ENCODE results near the gene ADARB1.

ADARB1 gene

DNA sequence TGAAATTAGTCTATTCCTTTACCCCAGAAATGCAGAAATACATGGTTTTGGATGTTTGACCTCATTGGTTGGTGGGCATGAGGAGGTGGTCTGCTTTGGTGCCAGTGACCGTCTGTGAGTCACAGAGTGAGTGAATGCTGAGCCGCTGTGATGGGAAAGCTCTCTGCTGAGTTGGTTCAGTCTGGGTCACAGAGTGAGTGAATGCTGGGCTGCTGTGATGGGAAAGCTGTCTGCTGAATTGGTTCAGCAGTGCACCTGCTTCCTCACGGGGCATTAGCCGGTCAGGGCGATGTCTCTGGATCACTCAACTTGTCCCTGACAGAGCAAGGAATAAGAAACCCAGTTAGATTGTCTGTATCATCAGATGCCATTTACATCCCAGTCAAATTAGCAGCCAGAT is 40.8 kb downstream of the ADARB1 start:
- Histone ChIP-seq H3K27ac (ENCODE audit: insufficient read depth, low read length, poor library complexity, severe bottlenecking) (no peak overlapping the region), H3K4me3 (ENCODE audit: insufficient read depth, low read depth, low read length, poor library complexity, severe bottlenecking) (no peak overlapping the region), H3K9me3 (ENCODE audit: control insufficient read depth, low read length) (no peaks in the 10 kb centered on the region), H3K36me3 (ENCODE audit: control insufficient read depth, insufficient read depth, low read length) (no peaks in the 10 kb centered on the region), H3K4me1 (ENCODE audit: control insufficient read depth, insufficient read depth, low read length, poor library complexity, severe bottlenecking) (no peaks in the 10 kb centered on the region), H3K27me3 (replicated peaks; ENCODE audit: control insufficient read depth, insufficient read depth, low read length, poor library complexity, severe bottlenecking) (no peaks in the 10 kb centered on the region)
- DNase-seq, result no peak

GRCh38 chr21:45116066-45116465 is 41.7 kb downstream of the ADARB1 start:
- H3K27ac ChIP-seq (ENCODE audit: insufficient read depth, low read length, poor library complexity, severe bottlenecking), result no peak overlapping the region
- DNase-seq, result no peak
- no peaks in the 10 kb centered on the region for H3K36me3 ChIP-seq (ENCODE audit: control insufficient read depth, insufficient read depth, low read length)
- no peak overlapping the region for H3K4me3 ChIP-seq (ENCODE audit: insufficient read depth, low read depth, low read length, poor library complexity, severe bottlenecking)
- no peaks in the 10 kb centered on the region for H3K4me1 ChIP-seq (ENCODE audit: control insufficient read depth, insufficient read depth, low read length, poor library complexity, severe bottlenecking)
- H3K9me3 ChIP-seq (ENCODE audit: control insufficient read depth, low read length), result no peaks in the 10 kb centered on the region
- H3K27me3 ChIP-seq (replicated peaks; ENCODE audit: control insufficient read depth, insufficient read depth, low read length, poor library complexity, severe bottlenecking), result no peaks in the 10 kb centered on the region

DNA sequence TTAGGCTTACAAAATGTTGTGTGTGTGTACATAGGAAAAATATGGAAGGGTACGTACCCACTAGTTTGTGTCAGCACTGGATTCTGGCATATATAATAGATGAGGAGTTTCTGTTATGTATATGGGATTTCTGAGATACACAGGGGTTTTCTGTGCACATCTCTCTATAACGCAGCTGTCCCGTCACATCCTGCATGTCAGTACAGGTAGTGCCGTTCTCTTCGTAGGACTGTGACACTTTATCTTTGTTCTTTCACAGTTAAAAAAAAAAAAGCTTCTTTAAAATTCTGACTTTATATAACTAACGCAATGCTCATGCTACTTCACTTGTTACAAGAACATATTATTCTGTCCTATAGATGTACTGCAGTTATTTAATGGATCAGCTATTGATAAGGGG is 42.9 kb downstream of the ADARB1 start:
- H3K27me3 ChIP-seq (replicated peaks; ENCODE audit: control insufficient read depth, insufficient read depth, low read length, poor library complexity, severe bottlenecking), result no peaks in the 10 kb centered on the region
- no peak overlapping the region for H3K4me3 ChIP-seq (ENCODE audit: insufficient read depth, low read depth, low read length, poor library complexity, severe bottlenecking)
- no peaks in the 10 kb centered on the region for H3K36me3 ChIP-seq (ENCODE audit: control insufficient read depth, insufficient read depth, low read length)
- H3K27ac ChIP-seq (ENCODE audit: insufficient read depth, low read length, poor library complexity, severe bottlenecking), result no peak overlapping the region
- no peaks in the 10 kb centered on the region for H3K4me1 ChIP-seq (ENCODE audit: control insufficient read depth, insufficient read depth, low read length, poor library complexity, severe bottlenecking)
- no peaks in the 10 kb centered on the region for H3K9me3 ChIP-seq (ENCODE audit: control insufficient read depth, low read length)
- DNase-seq, result no peak

GRCh38 chr21:45118099-45118498 is 43.7 kb downstream of the ADARB1 start:
- no peak for DNase-seq
- Histone ChIP-seq H3K27ac (ENCODE audit: insufficient read depth, low read length, poor library complexity, severe bottlenecking) (no peak overlapping the region), H3K4me1 (ENCODE audit: control insufficient read depth, insufficient read depth, low read length, poor library complexity, severe bottlenecking) (no peaks in the 10 kb centered on the region), H3K27me3 (replicated peaks; ENCODE audit: control insufficient read depth, insufficient read depth, low read length, poor library complexity, severe bottlenecking) (no peaks in the 10 kb centered on the region), H3K4me3 (ENCODE audit: insufficient read depth, low read depth, low read length, poor library complexity, severe bottlenecking) (no peak overlapping the region), H3K36me3 (ENCODE audit: control insufficient read depth, insufficient read depth, low read length) (no peaks in the 10 kb centered on the region), H3K9me3 (ENCODE audit: control insufficient read depth, low read length) (no peaks in the 10 kb centered on the region)

- Histone ChIP-seq H3K4me1 (ENCODE audit: control insufficient read depth, insufficient read depth, low read length, poor library complexity, severe bottlenecking) (no peaks in the 10 kb centered on the region), H3K27ac (ENCODE audit: insufficient read depth, low read length, poor library complexity, severe bottlenecking) (no peak overlapping the region), H3K36me3 (ENCODE audit: control insufficient read depth, insufficient read depth, low read length) (peaks cover 3% of the 10 kb centered on the region)
These were observed 45.4 kb downstream of the ADARB1 start for GRCh38 chr21:45119812-45120211.

DNA sequence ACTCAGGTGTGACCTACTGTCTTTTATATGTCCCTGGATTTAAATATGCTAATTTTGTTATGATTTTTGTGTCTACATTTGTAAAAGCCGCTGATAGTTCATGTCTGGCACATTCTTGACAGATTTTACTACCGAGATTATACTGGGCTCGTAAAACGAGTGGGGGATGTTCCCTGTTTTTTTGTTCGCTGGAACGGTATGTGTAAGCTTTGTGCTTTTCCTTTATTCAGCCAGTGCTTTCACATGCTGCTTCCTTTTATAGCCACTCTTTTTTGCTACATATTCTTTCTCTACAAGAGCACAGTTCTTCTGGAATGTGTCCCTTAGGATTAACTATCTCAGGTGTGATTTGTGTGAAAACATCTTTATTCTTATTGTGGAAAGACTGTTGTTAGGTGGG is 46.6 kb downstream of the ADARB1 start:
- Histone ChIP-seq H3K36me3 (ENCODE audit: control insufficient read depth, insufficient read depth, low read length) (peaks cover 3% of the 10 kb centered on the region), H3K27ac (ENCODE audit: insufficient read depth, low read length, poor library complexity, severe bottlenecking) (no peak overlapping the region), H3K9me3 (ENCODE audit: control insufficient read depth, low read length) (no peaks in the 10 kb centered on the region), H3K27me3 (replicated peaks; ENCODE audit: control insufficient read depth, insufficient read depth, low read length, poor library complexity, severe bottlenecking) (no peaks in the 10 kb centered on the region), H3K4me1 (ENCODE audit: control insufficient read depth, insufficient read depth, low read length, poor library complexity, severe bottlenecking) (no peaks in the 10 kb centered on the region), H3K4me3 (ENCODE audit: insufficient read depth, low read depth, low read length, poor library complexity, severe bottlenecking) (no peak overlapping the region)
- no peak for DNase-seq

More at GRCh38 chr21:45119812-45120211, 45.4 kb downstream of the ADARB1 start:
- no peak for DNase-seq
- Histone ChIP-seq H3K27me3 (replicated peaks; ENCODE audit: control insufficient read depth, insufficient read depth, low read length, poor library complexity, severe bottlenecking) (no peaks in the 10 kb centered on the region), H3K9me3 (ENCODE audit: control insufficient read depth, low read length) (no peaks in the 10 kb centered on the region), H3K4me3 (ENCODE audit: insufficient read depth, low read depth, low read length, poor library complexity, severe bottlenecking) (no peak overlapping the region)

DNA sequence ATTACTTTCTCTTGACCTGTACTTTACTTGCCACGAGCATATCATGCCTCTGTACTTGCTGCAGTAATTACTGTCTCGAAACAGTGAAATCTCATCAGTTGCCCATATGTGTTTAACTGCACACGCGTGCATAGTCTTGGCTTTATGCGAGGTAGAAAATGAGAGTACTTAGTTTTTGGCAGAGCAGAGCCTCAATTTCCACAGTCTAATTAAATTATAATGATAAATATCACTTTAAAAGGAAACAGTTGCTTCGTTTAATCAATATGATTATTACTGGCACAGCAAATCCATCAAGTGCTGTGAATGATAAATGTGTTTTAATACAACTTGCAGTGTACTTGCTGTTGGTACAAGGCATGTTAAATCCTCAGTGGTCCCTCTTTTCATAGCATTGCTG is 47.6 kb downstream of the ADARB1 start:
- Histone ChIP-seq H3K9me3 (ENCODE audit: control insufficient read depth, low read length) (no peaks in the 10 kb centered on the region), H3K4me3 (ENCODE audit: insufficient read depth, low read depth, low read length, poor library complexity, severe bottlenecking) (no peak overlapping the region), H3K4me1 (ENCODE audit: control insufficient read depth, insufficient read depth, low read length, poor library complexity, severe bottlenecking) (no peaks in the 10 kb centered on the region), H3K36me3 (ENCODE audit: control insufficient read depth, insufficient read depth, low read length) (peaks cover 3% of the 10 kb centered on the region), H3K27me3 (replicated peaks; ENCODE audit: control insufficient read depth, insufficient read depth, low read length, poor library complexity, severe bottlenecking) (no peaks in the 10 kb centered on the region), H3K27ac (ENCODE audit: insufficient read depth, low read length, poor library complexity, severe bottlenecking) (no peak overlapping the region)
- no peak for DNase-seq

DNA sequence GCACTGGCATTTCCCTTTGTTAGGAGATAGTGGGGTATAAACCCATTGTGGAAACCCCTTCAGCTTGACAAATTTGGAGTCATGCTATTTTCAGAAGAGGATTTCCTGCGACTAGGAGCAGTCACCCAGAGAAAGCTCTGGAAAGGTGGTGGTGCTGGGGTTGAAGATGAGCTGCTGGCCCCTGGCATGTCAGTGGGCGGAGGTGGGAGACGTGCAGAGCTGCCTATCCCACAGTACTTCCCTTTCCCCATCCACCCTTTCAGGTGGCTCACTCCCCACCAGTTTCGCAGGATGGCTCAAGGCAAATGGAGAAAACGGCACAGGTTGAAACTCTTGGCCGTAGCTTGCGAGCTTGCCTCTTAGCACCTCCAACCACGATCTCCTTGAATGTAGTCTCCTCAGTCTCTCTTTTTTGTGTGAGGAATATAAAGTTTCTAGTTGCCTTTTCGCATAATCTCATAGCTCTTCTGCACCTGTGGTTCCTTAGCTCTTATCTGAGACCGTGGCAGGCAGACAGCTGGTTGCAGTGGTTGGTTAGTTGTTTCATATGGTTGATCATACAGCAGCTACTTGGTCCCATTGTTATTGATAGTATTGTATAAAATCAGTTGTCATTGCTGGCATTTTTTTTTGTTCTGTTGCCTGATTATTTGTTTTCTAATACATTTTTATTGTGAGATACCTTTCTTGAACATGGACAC is 48.2 kb downstream of the ADARB1 start:
- Histone ChIP-seq H3K27ac (ENCODE audit: insufficient read depth, low read length, poor library complexity, severe bottlenecking) (no peak overlapping the region), H3K27me3 (replicated peaks; ENCODE audit: control insufficient read depth, insufficient read depth, low read length, poor library complexity, severe bottlenecking) (no peaks in the 10 kb centered on the region), H3K4me1 (ENCODE audit: control insufficient read depth, insufficient read depth, low read length, poor library complexity, severe bottlenecking) (no peaks in the 10 kb centered on the region), H3K9me3 (ENCODE audit: control insufficient read depth, low read length) (no peaks in the 10 kb centered on the region), H3K4me3 (ENCODE audit: insufficient read depth, low read depth, low read length, poor library complexity, severe bottlenecking) (no peak overlapping the region), H3K36me3 (ENCODE audit: control insufficient read depth, insufficient read depth, low read length) (peaks cover 3% of the 10 kb centered on the region)
- DNase-seq, result no peak

DNA sequence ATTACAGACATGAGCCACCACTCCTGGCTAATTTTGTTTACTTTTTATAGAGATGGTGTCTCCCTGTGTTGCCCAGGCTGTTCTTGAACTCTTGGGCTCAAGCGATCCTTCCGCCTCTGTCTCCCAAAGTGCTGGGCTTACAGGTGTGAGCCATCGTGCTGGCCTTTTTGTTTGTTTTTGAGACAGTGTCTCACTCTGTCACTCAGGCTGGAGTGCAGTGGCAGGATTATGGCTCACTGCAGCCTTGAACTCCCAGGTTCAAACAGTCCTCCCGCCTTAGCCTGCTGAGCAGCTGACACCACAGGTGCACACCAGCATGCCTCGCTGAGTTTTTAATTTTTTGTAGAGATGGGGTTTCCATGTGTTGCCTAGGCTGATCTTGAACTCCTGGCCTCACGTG is 49.1 kb downstream of the ADARB1 start:
- Histone ChIP-seq H3K4me1 (ENCODE audit: control insufficient read depth, insufficient read depth, low read length, poor library complexity, severe bottlenecking) (no peaks in the 10 kb centered on the region), H3K27ac (ENCODE audit: insufficient read depth, low read length, poor library complexity, severe bottlenecking) (no peak overlapping the region), H3K36me3 (ENCODE audit: control insufficient read depth, insufficient read depth, low read length) (peaks cover 3% of the 10 kb centered on the region), H3K9me3 (ENCODE audit: control insufficient read depth, low read length) (no peaks in the 10 kb centered on the region), H3K4me3 (ENCODE audit: insufficient read depth, low read depth, low read length, poor library complexity, severe bottlenecking) (no peak overlapping the region), H3K27me3 (replicated peaks; ENCODE audit: control insufficient read depth, insufficient read depth, low read length, poor library complexity, severe bottlenecking) (no peaks in the 10 kb centered on the region)
- no peak for DNase-seq

DNA sequence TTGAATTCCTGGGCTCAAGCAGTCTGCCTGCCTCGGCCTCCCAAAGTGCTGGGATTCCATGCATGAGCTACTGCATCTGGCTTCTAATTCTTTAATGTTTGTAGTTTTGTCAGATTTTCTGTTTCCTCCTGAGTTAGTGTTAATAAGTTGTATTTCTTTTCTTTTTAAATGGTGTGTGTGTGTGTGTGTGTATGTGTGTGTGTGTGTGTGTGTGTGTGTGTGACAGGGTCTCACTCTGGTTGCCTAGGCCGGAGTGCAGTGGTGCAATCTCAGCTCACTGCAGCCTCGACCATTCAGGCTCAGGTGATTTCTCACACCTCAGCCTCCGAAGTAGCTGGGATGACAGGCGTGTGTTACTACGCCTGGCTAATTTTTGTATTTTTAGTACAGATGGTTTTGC is 50.2 kb downstream of the ADARB1 start:
- Histone ChIP-seq H3K4me3 (ENCODE audit: insufficient read depth, low read depth, low read length, poor library complexity, severe bottlenecking) (no peak overlapping the region), H3K27ac (ENCODE audit: insufficient read depth, low read length, poor library complexity, severe bottlenecking) (no peak overlapping the region), H3K4me1 (ENCODE audit: control insufficient read depth, insufficient read depth, low read length, poor library complexity, severe bottlenecking) (no peaks in the 10 kb centered on the region), H3K27me3 (replicated peaks; ENCODE audit: control insufficient read depth, insufficient read depth, low read length, poor library complexity, severe bottlenecking) (no peaks in the 10 kb centered on the region), H3K9me3 (ENCODE audit: control insufficient read depth, low read length) (no peaks in the 10 kb centered on the region), H3K36me3 (ENCODE audit: control insufficient read depth, insufficient read depth, low read length) (peaks cover 3% of the 10 kb centered on the region)
- no peak for DNase-seq
